ENCODE measurements around the gene TIE1.

Gene TIE1

GRCh38 chr1:43293896-43294760 lies 6.7 kb upstream of the TIE1 start:
- DNase-seq (ENCODE audit: low read depth): no peak

DNA sequence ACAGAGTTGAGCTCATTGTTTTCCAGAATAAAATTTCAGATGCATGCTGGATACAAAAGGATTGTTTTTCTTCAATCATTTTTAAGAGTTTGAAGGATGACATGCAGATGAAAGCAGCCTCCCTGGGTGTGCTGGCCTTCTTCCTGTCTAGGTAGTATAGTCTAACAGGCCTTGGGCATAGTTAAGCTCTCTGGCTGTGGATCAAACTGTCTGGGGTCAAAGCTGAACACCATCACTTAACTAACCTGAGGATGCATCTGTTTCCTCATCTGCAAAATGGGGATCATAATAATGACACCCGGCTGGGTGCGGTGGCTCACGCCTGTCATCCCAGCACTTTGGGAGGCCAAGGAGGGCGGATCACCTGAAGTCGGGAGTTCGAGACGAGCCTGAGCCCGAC lies 6.0 kb upstream of the TIE1 start:
- no peak for DNase-seq (ENCODE audit: low read depth)

DNA sequence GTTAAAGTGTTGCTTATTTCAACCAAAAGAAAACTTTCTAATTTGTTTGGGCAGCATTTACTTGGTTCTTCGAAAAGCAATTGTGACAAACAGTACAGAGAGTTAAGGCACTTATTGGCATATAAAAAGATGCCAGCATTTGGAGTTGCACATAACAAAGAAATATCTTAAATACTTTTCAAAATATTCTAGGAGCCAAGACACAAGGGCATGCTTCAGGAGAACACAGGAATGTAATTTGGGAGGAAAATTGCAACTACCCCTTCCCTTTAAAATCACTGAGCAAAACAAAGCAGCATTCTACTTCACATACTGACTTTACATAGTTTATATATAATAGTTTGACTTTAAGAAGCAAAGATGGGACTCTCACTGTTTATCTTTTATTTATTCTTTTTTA lies 4.6 kb upstream of the TIE1 start:
- DNase-seq (ENCODE audit: low read depth): no peak

GRCh38 chr1:43298055-43298454 lies 2.7 kb upstream of the TIE1 start:
- no peak for DNase-seq (ENCODE audit: low read depth)

GRCh38 chr1:43299101-43299500 lies 1.7 kb upstream of the TIE1 start:
- DNase-seq (ENCODE audit: low read depth): no peak

DNA sequence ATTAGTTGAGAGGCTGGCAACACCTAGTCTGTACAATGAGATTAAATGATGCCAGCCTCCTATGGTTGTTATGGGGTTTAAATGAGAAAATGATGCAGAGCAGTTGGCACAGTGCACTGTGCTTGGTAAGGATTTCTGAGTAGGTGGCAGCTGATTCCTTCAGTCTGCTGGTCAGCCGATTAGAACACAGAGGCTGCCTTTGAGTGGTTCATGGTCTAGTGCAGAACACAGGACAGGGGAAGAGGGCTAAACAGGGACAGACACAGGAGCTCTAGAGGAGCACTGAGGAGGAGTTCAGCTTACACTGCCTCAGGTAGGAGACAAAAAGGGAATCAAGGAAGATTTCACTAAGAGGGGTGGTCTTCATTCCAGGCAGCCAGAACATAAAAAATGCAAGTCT lies 1.4 kb downstream of the TIE1 start:
- no peak for DNase-seq (ENCODE audit: low read depth)

DNA sequence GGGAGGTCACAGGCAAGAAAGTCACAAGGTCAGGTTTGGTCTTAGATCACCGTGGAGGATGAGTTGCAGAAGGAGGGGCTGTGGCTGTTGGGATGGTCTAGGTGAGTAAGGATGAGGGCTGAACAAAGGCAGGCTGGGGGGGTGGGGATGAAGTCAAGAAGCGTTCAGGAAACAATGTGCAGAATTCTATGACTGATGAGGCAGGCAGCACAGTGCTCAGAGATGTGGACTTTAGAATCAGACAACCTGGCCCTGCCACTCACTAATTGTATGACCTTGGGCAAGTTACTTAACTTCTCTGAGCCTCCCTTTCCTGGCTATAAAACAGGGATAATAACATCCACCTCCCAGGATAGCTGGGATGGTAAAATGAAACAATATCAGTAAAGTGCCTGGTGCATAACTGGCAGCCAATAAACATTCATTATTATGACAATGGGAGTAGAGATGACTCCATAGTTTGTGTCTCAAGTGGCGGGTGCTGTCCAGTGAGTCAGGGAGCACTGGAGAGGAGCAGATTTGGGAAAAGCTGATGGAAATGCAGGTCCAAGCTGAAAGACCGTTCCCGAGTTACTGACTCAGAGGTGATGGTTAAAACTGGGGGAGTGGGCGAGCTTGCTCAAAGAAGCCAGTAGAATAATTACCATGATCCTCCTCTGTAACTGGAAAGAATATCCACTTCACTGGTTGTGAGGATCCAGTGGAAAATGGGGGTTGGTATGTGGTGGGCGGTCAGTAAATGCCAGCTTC lies 2.1 kb downstream of the TIE1 start:
- DNase-seq (ENCODE audit: low read depth): no peak

GRCh38 chr1:43303471-43304313 lies 2.9 kb downstream of the TIE1 start:
- DNase-seq (ENCODE audit: low read depth): no peak

GRCh38 chr1:43304314-43304681 lies 3.5 kb downstream of the TIE1 start:
- no peak for DNase-seq (ENCODE audit: low read depth)

DNA sequence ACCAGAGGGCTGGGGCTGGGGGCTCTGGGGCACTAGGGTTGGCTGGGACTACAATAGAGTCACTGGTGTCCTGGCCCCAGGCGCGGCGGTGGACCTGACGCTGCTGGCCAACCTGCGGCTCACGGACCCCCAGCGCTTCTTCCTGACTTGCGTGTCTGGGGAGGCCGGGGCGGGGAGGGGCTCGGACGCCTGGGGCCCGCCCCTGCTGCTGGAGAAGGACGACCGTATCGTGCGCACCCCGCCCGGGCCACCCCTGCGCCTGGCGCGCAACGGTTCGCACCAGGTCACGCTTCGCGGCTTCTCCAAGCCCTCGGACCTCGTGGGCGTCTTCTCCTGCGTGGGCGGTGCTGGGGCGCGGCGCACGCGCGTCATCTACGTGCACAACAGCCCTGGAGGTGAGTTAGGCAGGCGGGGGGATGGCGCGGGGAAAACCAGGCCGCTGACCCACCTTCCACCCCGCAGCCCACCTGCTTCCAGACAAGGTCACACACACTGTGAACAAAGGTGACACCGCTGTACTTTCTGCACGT lies 4.1 kb downstream of the TIE1 start:
- no peak for DNase-seq (ENCODE audit: low read depth)

GRCh38 chr1:43305461-43305860 lies 4.7 kb downstream of the TIE1 start:
- DNase-seq (ENCODE audit: low read depth): no peak

DNA sequence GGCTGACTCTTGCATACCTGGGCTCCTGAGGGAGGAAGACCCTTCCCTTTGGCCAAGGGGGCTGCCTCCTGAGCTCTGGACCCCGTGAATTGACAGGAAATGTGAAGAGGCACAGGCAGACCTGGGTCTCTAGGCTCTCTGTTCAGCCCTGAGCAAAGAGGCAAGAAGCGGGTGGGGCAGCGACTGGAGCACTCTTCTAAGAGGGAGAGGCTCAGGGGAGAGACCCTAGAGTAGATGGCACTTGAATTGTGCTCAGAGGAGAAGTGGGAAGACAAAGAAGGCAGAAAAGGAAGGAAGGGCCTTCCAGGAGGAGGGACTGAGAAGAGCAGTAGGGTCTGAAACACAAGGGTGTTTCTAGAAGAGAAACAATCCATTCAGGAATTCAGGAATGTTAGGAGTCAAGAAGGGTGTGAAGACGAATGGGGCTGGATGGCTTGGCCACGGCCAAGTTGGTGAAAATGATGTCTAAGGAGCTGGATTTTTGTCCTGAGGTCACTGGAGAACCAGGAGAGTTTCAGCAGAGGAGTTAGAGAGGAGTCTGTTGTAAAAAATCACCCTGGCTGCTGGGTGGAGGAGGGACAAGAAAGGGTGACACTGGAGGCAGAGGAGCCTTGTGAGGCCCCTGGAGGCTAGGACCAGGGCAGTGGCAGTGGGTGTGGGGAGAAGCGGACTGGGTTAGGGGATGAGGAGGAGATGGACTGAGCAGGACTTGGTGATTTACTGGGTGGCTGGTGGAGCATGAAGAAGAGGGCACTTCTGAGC lies 5.3 kb downstream of the TIE1 start:
- DNase-seq (ENCODE audit: low read depth): no peak

DNA sequence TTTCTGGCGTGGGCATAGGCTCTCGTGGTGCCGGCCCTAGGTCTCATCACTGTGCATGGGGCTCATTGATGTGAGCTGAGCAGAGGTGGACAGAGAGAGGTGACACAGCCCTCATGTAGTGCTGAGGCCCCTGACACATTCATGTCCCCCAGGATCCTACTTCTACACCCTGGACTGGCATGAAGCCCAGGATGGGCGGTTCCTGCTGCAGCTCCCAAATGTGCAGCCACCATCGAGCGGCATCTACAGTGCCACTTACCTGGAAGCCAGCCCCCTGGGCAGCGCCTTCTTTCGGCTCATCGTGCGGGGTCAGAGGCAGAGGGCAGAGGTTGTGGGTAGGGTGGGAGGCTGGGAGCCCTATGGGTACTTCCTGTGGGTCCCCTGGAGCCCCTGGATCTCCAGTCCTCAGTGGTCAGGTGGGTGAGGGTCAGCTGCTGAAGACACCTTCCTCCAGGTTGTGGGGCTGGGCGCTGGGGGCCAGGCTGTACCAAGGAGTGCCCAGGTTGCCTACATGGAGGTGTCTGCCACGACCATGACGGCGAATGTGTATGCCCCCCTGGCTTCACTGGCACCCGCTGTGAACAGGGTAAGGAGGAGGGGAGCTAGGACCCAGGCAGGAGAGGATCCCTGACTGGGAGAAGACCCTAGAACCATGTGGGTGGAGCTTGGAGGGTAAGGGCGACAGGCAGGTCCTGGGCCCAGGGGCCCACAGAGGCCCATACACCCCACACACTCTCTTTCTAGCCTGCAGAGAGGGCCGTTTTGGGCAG lies 6.1 kb downstream of the TIE1 start:
- no peak for DNase-seq (ENCODE audit: low read depth)

GRCh38 chr1:43307458-43308158 lies 6.8 kb downstream of the TIE1 start:
- no peak for DNase-seq (ENCODE audit: low read depth)

- no peak for DNase-seq (ENCODE audit: low read depth)
These were observed 8.0 kb downstream of the TIE1 start for GRCh38 chr1:43308635-43309404.

- DNase-seq (ENCODE audit: low read depth): no peak
These were observed 8.7 kb downstream of the TIE1 start for GRCh38 chr1:43309405-43310025.

DNA sequence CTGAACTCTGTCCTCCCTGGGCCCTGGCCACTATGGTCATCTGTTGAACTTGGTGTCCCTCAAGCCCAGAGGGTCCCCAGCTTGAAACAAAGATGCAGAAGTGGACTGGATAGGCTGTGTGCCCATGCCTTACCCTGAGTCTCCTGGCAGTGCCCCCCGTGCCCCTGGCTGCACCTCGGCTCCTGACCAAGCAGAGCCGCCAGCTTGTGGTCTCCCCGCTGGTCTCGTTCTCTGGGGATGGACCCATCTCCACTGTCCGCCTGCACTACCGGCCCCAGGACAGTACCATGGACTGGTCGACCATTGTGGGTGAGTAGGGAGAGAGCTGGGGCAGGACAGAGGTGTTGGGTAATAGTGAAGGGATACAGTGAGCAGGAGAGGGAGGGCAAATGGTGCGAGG lies 10.7 kb downstream of the TIE1 start:
- DNase-seq (ENCODE audit: low read depth): no peak

- DNase-seq (ENCODE audit: low read depth): no peak
These were observed 11.4 kb downstream of the TIE1 start for GRCh38 chr1:43312212-43312623.

Measured in stimulated activated CD8-positive, alpha-beta memory T cell treated with anti-CD3 and anti-CD28 coated beads, Interleukin-7, amount 100 ng/mL, for 24 hours (primary cell).